HG03354 (cell line): ENCODE results near the gene DTNA.
A peak's percentile ranks its signal among the peaks of the same experiment; 100 is the strongest.
"Not testable (repeated sequence)": the region's sequence is repeated elsewhere in the genome, so short reads cannot be mapped to it uniquely, and the experiment has no call there.

Experiments
- ATAC-seq: cut with Tn5 transposase; IDR thresholded peaks from one replicate; pipeline ENCODE4 v1.9.1; 2021; ENCODE audit warnings: mild to moderate bottlenecking; ENCODE audit not compliant: unreplicated experiment, poor library complexity, severe bottlenecking

The DTNA gene

DNA sequence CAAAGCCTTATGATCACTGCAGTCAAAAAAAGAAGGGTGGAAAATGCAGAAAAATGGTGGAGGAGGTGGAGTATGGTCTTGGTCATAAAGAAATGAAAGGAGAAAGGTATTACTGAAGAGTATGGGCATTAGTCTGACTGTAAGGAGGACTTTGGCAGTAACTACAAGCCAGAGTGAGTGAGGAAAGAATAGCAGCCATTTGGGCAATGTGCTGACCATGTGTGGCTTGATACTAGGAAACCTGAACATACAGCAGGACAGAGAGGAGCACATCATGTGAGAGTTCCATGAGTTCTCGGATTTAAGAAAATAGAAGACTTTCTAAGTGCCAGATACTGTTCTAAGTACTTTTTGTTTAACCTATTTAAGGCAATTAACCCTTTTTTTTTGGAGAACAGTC is 8.5 kb downstream of the DTNA start:
- ATAC-seq: no peak

DNA sequence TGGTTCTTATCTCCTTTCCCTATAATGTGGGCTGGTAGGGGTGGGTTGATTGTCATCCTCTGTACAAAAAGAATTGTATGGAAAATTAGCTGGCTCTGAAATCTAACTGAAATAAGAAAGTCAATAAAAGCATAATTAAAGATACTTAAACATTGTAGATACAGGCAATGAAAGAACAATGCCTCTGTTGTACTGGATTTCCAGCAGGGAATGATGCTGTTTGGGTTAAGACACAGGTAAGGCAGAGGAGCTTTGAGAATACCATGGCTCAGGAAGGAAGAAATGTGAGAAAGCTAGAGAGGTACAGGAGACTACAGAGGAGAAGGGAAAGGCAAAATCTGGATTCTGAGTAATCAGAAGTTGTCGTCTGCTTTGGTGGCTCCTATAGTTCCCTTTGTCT is 10.1 kb downstream of the DTNA start:
- ATAC-seq: no peak

DNA sequence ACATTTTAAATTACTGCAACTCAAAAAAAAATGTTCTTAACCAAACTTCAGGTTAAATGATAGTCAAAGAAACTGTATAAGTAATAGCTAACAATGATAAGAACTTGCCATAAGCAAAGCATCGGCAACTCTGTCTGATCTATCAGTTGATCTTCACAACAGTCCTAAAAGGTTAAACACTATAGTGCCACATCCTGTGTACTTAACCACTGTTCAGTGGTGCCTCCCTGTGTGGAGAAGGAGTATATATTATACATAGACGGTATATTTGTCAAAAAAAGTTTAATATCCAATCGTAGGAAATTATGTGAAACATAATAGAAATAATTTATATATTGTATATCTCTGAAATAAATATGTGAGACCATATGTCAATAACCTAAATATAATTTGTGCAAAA is 13.0 kb downstream of the DTNA start:
- ATAC-seq: no peak

GRCh38 chr18:34725737-34726136 is 15.6 kb downstream of the DTNA start:
- ATAC-seq: not testable (repeated sequence)

DNA sequence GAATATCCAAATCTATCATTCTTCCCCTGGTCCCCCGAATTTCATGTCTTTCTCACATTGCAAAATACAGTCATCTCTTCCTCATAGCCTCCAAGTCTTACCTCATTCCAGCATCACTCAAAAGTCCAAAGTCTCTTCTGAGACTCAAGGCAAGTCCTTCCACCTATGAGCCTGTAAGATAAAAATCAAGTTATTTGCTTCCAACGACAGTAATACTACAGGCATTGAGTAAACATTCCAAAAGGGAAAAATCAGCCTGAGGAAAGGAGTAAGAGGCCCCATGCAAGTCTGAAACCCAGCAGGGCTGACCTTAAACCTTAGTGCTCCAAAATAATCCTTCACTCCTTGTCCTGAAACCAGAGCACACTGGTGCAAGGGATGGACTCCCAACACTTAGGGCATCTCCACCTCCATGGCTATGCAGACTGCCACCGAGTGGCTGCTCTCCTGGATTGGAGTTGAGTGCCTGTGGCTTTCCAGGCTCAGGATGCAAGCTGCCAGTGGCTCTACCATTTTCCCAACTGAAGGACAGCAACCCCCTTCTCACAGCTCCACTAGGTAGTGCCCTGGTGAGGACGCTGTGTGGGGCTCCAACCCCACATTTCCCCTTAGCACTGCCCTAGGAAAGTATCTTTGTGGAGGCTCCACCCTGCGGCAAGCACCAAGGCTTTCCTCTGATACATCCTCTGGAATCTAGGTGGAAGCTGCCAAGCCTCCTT is 16.3 kb downstream of the DTNA start:
- no peak for ATAC-seq

GRCh38 chr18:34729264-34729663 is 19.2 kb downstream of the DTNA start:
- ATAC-seq: peak; percentile 77

DNA sequence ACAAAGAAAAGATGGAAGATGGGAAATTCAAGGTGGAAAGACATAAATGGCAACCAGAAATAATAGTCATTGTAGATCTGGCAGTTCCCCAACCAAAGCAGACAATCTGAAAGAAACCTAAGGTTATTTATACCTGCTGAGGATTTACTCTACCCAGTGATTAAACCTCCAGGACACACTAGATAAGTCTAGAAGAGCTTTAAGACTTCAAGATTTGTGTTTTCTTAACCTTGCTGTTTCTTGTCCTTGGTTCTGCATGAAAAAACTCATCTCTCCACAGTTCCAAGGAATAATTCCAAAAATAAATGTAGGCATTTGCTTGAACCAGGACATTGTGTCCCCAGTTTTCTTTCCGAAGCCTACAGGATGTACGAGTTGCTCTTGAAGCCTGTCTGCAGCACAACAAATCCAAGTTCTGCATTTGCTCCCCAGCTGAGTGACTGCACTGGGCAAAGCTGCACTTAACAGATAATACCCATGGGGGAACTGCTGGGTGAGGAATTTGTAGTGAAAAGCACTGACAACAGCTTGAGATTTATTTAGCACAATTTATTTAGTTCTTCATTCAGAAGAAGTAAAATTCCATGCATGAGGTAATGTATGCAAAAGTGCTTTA is 19.8 kb downstream of the DTNA start:
- no peak for ATAC-seq

DNA sequence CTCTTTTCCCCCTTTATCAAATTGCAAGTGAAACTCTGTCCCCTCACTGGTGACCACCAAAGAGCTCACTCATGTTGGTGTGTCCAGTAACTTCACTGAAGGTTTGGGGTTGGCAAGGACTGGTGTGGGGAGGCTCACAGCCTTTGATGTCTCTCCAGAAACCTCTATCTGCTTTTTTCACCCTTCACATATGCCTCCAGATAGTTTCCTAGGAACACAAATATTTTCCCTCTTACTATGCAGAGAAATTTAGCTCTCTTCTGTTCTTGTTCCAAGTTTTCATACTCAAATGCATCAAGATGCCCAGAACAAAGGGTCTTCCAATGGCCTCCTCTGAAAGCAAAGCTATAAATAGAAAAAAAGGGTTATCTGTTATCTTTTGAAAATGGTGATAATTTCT is 20.7 kb downstream of the DTNA start:
- ATAC-seq: no peak

DNA sequence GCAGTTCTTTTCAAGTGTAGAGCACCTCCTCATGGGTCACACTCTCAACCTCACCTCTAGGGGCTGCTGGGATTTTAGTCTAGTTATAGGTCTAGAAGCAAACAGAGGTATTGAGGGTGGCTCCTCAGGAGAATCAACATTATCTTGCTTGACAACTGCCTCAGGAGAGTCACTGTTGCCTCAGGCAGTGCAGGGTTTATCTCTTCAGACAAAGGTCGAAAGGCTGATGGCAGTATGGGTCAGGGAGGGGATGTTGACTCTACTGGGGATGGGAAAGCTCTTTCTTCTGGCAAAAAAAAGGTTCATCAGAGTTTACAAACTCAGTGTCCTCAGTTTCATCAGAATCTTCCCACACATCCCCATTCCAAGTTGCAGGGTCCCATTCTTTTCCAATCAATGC is 24.0 kb downstream of the DTNA start:
- no peak for ATAC-seq

- not testable (repeated sequence) for ATAC-seq
Measured at GRCh38 chr18:34734526-34734925, 24.4 kb downstream of the DTNA start.

- ATAC-seq: no peak
Measured at GRCh38 chr18:34738175-34738894, 28.2 kb downstream of the DTNA start.

GRCh38 chr18:34740101-34740500 is 30.0 kb downstream of the DTNA start:
- no peak for ATAC-seq

DNA sequence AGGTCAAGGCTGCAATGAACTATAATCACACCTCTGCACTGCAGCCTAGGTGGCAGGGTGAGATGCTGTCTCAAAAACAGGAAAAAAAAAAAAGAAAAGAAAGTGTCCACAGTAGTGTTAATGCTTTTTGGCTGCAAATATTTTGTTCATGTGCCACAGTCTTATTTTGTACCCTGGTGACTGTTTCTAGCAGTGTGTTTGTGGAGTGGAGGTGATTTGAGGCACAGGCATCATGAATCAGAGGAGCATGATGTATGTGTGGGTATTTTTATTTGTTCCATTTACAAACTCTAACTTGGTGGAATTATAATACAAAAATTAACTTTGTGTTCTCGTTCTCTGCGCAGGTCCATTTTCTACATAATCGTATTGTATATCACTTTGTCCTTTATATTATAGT is 30.6 kb downstream of the DTNA start:
- no peak for ATAC-seq

GRCh38 chr18:34741401-34741800 is 31.3 kb downstream of the DTNA start:
- no peak for ATAC-seq

- no peak for ATAC-seq
Measured at GRCh38 chr18:34742891-34743341, 32.8 kb downstream of the DTNA start.

DNA sequence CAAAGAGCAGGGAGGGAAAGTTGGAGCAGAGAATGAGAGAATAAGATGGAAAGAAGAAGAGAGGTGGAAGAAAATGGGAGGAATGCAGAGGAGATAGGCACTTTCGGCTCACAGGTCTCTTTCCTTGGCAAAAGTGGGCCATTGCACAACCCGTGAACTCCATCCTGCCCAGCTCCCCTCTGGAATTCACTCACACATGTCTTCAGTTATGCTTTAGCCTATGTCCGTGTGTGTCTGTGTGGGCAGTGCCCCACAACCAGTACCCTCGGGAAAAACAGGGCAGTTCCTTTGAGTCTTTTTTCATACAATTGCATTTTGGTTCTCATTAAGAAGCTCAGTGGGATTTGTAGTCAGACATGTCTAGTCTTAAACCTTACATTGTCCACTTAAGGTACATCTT is 34.5 kb downstream of the DTNA start:
- no peak for ATAC-seq

DNA sequence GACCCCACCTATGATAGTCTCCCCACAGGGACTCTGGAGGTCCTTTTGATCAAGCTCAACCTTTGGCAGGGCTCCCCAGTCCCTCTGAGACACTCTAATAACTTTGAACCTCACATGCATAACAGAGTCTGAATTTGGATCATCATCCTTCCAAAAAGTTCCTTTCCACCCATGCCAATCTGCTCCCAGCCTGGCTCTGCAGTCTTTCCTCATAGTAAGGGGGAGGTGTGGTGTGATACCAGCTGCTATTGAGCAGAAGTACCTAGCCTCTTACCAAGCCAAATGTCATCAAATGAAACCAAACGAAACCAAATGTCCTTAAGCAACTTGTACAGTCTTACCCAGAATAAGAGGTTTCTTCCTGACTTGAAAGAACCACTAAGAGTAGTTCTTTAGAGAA is 36.5 kb downstream of the DTNA start:
- no peak for ATAC-seq

DNA sequence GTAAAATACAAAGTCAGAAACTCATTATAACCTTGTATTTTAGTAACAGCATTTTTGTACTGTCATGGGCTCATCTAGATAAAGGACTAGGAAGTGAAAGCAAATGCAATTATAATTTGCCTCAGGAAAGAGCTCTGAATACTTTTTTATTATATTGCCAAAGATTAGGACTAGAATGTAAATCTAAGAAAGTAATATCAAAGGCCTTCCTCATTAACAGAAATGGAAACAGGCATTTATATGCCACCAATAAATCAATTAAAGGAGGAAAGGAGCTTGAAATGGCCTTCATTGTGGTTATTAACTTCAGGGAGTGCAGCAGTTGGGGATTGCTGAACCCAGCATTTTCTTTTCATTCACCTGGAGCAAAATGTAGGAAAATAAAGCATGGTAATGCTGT is 39.6 kb downstream of the DTNA start:
- no peak for ATAC-seq

DNA sequence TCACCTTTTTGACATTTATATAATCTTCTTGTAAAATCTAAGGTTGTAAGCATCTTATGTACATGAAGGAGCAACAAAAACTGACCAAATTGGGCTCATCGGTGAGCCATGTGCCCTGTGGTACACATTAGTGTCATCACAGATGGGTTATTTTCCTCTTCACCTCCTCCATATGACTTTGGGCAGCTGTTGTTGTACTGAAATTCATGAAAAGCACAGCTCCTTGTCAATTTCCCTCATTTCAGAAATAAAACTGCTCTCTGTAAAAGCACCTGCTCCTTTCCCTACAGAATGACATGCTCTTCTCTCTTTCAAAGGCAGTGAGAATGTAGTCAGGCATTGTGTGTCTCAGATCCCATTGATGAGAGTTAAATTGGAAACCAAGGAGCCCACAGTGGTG is 42.0 kb downstream of the DTNA start:
- no peak for ATAC-seq

DNA sequence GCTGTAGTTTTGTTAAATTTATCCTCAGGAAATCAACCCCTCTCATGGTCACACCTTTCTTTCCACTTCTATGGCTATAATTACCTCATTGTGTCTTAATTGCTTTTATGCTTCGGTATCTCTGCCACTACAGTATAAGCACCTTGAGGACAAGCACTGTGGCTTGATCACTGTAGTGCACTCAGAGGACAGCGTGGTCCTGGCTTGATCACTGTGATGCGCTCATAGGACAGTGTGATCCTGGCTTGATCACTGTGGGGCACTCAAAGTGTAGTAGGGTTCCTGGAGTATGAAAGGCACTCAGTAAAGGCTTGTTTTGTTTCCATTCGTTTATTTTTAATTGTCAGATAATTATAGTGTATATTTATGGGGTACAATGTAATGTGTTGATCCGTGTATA is 44.2 kb downstream of the DTNA start:
- ATAC-seq: no peak

- ATAC-seq: no peak
Measured at GRCh38 chr18:34757666-34758065, 47.6 kb downstream of the DTNA start.
